Osteocyte (in vitro differentiated cells): ENCODE measurements around the gene HCN2. TPM values are rescaled to one million over a fixed set of nuclear protein-coding genes. Genes with fewer than 3 reads are reported as not detected.

Experiments
- DNase-seq: peaks from one replicate; pipeline ENCODE4 v3.0.0; 2021; ENCODE audit warnings: mixed read lengths; ENCODE audit not compliant: unreplicated experiment; ENCODE audit errors: extremely low spot score
- H3K27ac Mint-ChIP-seq: one replicate; pipeline ENCODE4 v1.8.0; 2021; ENCODE audit warnings: mild to moderate bottlenecking, mixed read lengths; ENCODE audit not compliant: unreplicated experiment
- H3K27me3 Mint-ChIP-seq: one replicate; pipeline ENCODE4 v1.8.0; 2021; ENCODE audit warnings: mixed read lengths; ENCODE audit not compliant: unreplicated experiment
- H3K36me3 Mint-ChIP-seq: one replicate; pipeline ENCODE4 v1.8.0; 2021; ENCODE audit warnings: mixed read lengths; ENCODE audit not compliant: unreplicated experiment
- H3K4me1 Mint-ChIP-seq: one replicate; pipeline ENCODE4 v1.8.0; 2021; ENCODE audit warnings: mixed read lengths; ENCODE audit not compliant: unreplicated experiment
- H3K4me3 Mint-ChIP-seq: one replicate; pipeline ENCODE4 v1.8.0; 2021; ENCODE audit warnings: mild to moderate bottlenecking, moderate library complexity, mixed read lengths; ENCODE audit not compliant: unreplicated experiment
- H3K9me3 Mint-ChIP-seq: one replicate; pipeline ENCODE4 v1.8.0; 2021; ENCODE audit warnings: mixed read lengths; ENCODE audit not compliant: unreplicated experiment
- total RNA-seq: library from RNA; stranded (reverse); gene quantifications from 2 replicates; pipeline ENCODE4 v1.2.1, GENCODE V29; 2021
- TF ChIP-seq, protein P1 (sequence below): fragments of 200-600 bp; sonication (generic); IDR thresholded peaks from 2 replicates; pipeline ENCODE4 v1.5.0; 2021; ENCODE audit warnings: antibody characterized with exemption, mild to moderate bottlenecking, moderate library complexity

HCN2 gene
- total RNA-seq, 1 donor from 2014 or later, result 28.3 TPM

DNA sequence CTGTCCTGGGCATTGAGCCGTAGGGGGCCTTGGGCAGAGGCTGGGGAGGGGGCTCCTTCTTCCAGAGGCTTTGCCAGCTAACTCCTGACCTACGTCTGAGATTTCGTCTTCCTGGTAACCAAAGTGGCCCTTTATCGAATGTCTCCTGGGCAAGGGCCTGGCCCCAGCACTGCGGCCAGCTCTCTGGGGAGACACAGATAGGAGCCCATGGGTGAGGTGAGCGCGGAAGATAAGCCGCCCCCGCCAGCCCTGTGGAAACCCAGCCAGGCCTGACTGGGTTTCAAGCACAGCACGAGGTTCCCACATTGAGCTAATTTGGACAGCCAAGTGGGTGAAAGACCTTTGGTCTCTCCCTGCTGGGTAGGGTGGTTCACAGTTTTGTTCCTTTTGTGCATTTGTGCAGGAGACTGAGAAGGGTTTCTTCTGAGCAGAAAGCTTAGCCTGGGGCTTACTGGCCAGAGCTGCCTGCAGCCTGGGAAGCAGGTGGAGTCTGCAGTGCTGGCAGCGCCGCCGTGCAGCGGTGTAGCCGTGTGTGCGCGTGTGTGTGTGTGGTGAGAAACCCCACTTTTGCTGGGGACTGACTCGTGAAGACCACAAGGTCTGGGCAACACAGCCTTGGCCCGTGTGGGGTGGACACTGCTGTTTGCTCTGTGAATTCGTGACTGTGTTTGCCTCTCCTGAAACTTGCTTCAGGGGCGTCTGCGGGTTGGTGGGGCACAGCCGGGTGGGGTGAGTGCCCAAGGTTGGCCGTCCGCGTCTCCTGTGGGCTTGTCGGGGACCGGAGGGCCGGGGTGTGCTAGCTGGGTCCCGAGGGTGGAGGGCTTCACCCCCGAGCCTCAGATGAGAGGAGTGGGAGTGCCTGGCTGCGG lies 14.8 kb upstream of the HCN2 start:
- Mint-ChIP-seq H3K27ac (peak overlapping the region; percentile 89), H3K27me3 (no peaks in the 10 kb centered on the region), H3K4me1 (peaks cover 51% of the 10 kb centered on the region), H3K9me3 (no peaks in the 10 kb centered on the region), H3K36me3 (no peaks in the 10 kb centered on the region), H3K4me3 (peak overlapping the region; percentile 84)
- TF ChIP-seq, protein P1, sequence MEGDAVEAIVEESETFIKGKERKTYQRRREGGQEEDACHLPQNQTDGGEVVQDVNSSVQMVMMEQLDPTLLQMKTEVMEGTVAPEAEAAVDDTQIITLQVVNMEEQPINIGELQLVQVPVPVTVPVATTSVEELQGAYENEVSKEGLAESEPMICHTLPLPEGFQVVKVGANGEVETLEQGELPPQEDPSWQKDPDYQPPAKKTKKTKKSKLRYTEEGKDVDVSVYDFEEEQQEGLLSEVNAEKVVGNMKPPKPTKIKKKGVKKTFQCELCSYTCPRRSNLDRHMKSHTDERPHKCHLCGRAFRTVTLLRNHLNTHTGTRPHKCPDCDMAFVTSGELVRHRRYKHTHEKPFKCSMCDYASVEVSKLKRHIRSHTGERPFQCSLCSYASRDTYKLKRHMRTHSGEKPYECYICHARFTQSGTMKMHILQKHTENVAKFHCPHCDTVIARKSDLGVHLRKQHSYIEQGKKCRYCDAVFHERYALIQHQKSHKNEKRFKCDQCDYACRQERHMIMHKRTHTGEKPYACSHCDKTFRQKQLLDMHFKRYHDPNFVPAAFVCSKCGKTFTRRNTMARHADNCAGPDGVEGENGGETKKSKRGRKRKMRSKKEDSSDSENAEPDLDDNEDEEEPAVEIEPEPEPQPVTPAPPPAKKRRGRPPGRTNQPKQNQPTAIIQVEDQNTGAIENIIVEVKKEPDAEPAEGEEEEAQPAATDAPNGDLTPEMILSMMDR, result no peak
- peak; percentile 83 for DNase-seq

DNA sequence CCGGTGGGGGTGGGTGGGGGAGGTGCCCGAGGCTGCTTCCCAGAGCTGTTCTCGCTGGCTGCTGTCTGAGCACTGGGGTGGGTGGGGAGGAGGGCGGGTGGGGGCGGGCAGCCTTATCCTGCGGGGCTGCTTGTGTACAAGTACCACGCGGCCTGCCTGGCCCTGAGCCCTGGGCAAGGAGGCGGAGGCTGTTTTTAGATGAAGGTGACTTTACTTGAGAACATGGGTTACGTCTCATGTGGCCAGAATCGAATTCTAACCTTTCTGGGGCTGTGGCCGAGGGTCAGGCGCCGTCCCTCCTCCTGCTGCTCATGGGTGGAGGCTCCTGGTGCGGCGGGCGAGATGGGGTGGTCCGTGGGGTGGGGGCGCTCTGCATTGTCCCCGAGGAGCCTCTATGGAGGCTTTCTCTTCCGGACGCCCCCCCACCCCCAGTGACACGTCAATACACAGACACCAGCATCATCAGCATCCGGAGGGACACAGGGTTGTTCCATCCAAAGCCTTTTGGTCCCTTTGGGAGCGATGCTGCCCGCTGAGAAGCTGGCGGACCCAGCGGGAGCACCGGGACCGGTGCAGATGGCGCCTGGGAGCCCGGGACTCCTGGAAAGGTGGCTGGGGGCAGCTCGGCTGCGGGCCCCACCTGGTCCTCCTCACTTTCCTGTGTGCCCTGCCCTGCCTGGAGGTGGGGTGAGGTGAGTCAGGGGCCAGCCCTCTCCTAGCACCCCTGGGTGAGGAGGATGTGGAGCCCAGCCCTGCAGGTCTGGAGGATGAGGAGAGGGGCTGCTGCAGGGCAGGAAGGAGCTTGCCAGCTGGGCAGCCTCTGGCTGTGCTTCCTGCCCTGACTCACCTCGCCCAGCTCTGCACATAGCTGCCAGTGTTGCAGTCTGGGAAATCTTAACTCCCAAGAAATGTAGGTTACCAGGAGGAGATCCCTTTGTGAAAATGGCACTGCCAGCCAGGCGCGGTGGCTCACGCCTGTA lies 13.9 kb upstream of the HCN2 start:
- no peaks in the 10 kb centered on the region for H3K36me3 Mint-ChIP-seq
- peak; percentile 83 for DNase-seq
- H3K27me3 Mint-ChIP-seq, result no peaks in the 10 kb centered on the region
- peak overlapping the region; percentile 89 for H3K27ac Mint-ChIP-seq
- TF ChIP-seq, protein P1, result no peak
- no peaks in the 10 kb centered on the region for H3K9me3 Mint-ChIP-seq
- peak overlapping the region; percentile 84 for H3K4me3 Mint-ChIP-seq
- H3K4me1 Mint-ChIP-seq, result peaks cover 50% of the 10 kb centered on the region

DNA sequence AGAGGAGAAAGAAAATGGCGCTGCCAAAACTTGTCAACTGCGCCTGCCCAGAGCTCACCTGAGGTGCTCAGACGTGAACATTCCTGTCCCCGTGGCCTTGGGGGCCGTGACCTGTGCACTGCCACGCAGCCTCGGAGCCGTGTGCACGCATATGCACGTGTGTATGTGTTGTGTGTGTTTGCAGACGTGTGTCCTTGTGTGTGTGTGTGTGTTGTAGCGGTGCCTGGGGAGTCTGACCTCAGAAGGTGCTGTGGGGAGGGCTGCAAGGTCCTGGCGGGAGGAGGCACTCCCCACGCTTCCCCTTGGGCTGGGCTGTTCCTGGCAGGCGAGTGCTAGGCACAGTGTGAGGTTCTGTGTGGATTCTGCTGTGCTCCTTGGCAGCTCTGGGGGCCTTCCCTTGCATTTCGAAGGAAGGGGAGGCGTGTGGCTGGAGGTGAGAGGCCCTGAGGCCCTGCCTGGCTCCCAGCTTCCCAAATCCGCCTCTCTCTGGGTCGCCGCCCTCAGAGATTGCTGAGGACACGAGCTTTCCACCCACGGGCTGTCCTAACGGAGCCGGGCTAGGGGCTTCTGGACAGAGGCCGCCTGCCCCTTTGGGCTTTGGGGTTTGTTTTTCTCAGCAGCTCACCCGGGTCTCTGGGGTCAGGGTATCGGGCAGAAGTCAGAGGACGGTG lies 12.8 kb upstream of the HCN2 start:
- Mint-ChIP-seq H3K4me3 (no peak overlapping the region), H3K36me3 (no peaks in the 10 kb centered on the region), H3K4me1 (peaks cover 40% of the 10 kb centered on the region), H3K9me3 (no peaks in the 10 kb centered on the region), H3K27ac (peak overlapping the region; percentile 74), H3K27me3 (no peaks in the 10 kb centered on the region)
- TF ChIP-seq, protein P1, result no peak
- no peak for DNase-seq

DNA sequence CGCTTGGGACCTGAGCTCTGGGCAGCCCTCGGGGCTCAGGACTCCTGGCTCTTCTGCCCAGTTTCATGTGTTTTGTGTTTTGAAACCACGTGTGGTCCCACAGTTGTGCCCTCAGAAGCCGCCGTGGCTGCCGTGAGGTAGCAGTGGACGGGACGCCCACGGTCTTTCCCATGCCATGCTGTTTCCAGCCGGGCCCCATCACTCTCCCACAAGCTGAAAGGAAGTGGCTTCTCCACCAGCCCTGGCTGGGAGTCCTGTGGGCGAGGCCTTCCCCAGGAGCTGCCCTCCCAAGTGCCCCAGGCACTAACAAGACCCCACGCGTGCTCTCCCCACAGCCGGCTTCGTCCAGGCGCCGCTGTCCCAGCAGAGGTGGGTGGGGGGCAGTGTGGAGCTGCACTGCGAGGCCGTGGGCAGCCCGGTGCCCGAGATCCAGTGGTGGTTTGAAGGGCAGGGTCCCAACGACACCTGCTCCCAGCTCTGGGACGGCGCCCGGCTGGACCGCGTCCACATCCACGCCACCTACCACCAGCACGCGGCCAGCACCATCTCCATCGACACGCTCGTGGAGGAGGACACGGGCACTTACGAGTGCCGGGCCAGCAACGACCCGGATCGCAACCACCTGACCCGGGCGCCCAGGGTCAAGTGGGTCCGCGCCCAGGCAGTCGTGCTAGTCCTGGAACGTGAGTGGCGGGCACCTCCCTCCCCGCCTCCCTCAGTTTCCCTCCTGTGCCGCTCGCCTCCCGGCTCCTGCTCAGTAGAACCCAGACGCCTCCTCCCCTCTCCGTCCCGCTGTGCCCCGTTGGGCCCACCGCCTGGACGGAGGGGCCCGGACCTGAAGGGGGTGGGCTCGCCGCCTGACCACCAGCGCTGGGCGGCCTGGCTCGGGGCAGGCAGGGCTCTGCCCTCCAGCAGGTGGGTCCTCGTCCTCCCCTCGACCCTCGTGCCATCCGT lies 12.0 kb upstream of the HCN2 start:
- Mint-ChIP-seq H3K27ac (no peak overlapping the region), H3K4me1 (peaks cover 37% of the 10 kb centered on the region), H3K9me3 (no peaks in the 10 kb centered on the region), H3K4me3 (no peak overlapping the region), H3K27me3 (no peaks in the 10 kb centered on the region), H3K36me3 (peaks cover 1% of the 10 kb centered on the region)
- TF ChIP-seq, protein P1, result no peak
- no peak for DNase-seq
